ENCODE data around the gene CHST7. TPM values are rescaled to one million over a fixed set of nuclear protein-coding genes. Genes with fewer than 3 reads are reported as not detected.
A peak's percentile ranks its signal among the peaks of the same experiment; 100 is the strongest.

CHST7 gene
- total RNA-seq, 8 experiments from 2014 or later: 1.0 to 36.7 (median 2.6) TPM

GRCh38 chrX:46627711-46628419, 54.3 kb downstream of the CHST7 start:
- H3K4me3 ChIP-seq: no peak overlapping the region
- in situ Hi-C loops (cut with MboI; ENCODE audit: low pct_unique_long_range_greater_than_20kb in 2 of 9, low sequenced_read_pairs in 9 of 9, unreplicated experiment in 9 of 9): no loop called here
- no peak overlapping the region for H3K27ac ChIP-seq
- no peaks in the 10 kb centered on the region for H3K4me1 ChIP-seq (replicated peaks in 1 of 2)
- ATAC-seq (replicated peaks in 6 of 8): no peak
- 6 to 90% (median 39%) methylated on average over 2 to 5 of the region's 10 CpGs; no CpG with 5 or more reads in 5 of the 10 experiments for WGBS, 10 experiments

- H3K4me1 ChIP-seq (replicated peaks in 1 of 2): no peaks in the 10 kb centered on the region
- no peak overlapping the region for H3K4me3 ChIP-seq
- peak in 2 of 8 experiments; percentile 62 to 68 for ATAC-seq (replicated peaks in 6 of 8)
- in situ Hi-C loops (cut with MboI; ENCODE audit: low pct_unique_long_range_greater_than_20kb in 2 of 9, low sequenced_read_pairs in 9 of 9, unreplicated experiment in 9 of 9): no loop called here
- H3K27ac ChIP-seq: no peak overlapping the region
- WGBS, 10 experiments: 0 to 100% (median 13%) methylated on average over 1 to 2 of the region's 6 CpGs; no CpG with 5 or more reads in 3 of the 10 experiments
These were observed 55.2 kb downstream of the CHST7 start for GRCh38 chrX:46628460-46629371.

- Histone ChIP-seq H3K4me3 (no peak overlapping the region), H3K4me1 (replicated peaks in 1 of 2) (no peaks in the 10 kb centered on the region), H3K27ac (no peak overlapping the region)
- ATAC-seq (replicated peaks in 6 of 8): no peak
- in situ Hi-C loops (cut with MboI; ENCODE audit: low pct_unique_long_range_greater_than_20kb in 2 of 9, low sequenced_read_pairs in 9 of 9, unreplicated experiment in 9 of 9): no loop called here
- WGBS, 10 experiments: 63 to 80% methylated on average over 1 of the region's 1 CpG; no CpG with 5 or more reads in 8 of the 10 experiments
These were observed 56.6 kb downstream of the CHST7 start for GRCh38 chrX:46630141-46630540.

GRCh38 chrX:46634577-46634976, 61.0 kb downstream of the CHST7 start:
- in situ Hi-C loops (cut with MboI; ENCODE audit: low pct_unique_long_range_greater_than_20kb in 2 of 9, low sequenced_read_pairs in 9 of 9, unreplicated experiment in 9 of 9): no loop called here
- no peak overlapping the region for H3K4me3 ChIP-seq
- ATAC-seq (replicated peaks in 6 of 8): no peak
- WGBS, 10 experiments: 40 to 100% (median 80%) methylated on average over 1 to 3 of the region's 3 CpGs; no CpG with 5 or more reads in 7 of the 10 experiments
- no peak overlapping the region for H3K27ac ChIP-seq
- H3K4me1 ChIP-seq (replicated peaks in 1 of 2): no peaks in the 10 kb centered on the region

- no peak for ATAC-seq (replicated peaks in 6 of 8)
- H3K27ac ChIP-seq: no peak overlapping the region
- H3K4me3 ChIP-seq: no peak overlapping the region
- 50 to 100% (median 67%) methylated on average over 1 to 2 of the region's 2 CpGs; no CpG with 5 or more reads in 7 of the 10 experiments for WGBS, 10 experiments
- H3K4me1 ChIP-seq (replicated peaks in 1 of 2): no peaks in the 10 kb centered on the region
- in situ Hi-C loops (cut with MboI; ENCODE audit: low pct_unique_long_range_greater_than_20kb in 2 of 9, low sequenced_read_pairs in 9 of 9, unreplicated experiment in 9 of 9): no loop called here
These were observed 61.6 kb downstream of the CHST7 start for GRCh38 chrX:46635186-46635585.

GRCh38 chrX:46636223-46636622, 62.7 kb downstream of the CHST7 start:
- ATAC-seq (replicated peaks in 6 of 8): no peak
- no peaks in the 10 kb centered on the region for H3K4me1 ChIP-seq (replicated peaks in 1 of 2)
- no peak overlapping the region for H3K4me3 ChIP-seq
- 52 to 100% (median 92%) methylated on average over 2 to 4 of the region's 6 CpGs; no CpG with 5 or more reads in 5 of the 10 experiments for WGBS, 10 experiments
- in situ Hi-C loops (cut with MboI; ENCODE audit: low pct_unique_long_range_greater_than_20kb in 2 of 9, low sequenced_read_pairs in 9 of 9, unreplicated experiment in 9 of 9): no loop called here
- no peak overlapping the region for H3K27ac ChIP-seq

- no peak overlapping the region for H3K4me3 ChIP-seq
- WGBS, 10 experiments: 0 to 52% (median 29%) methylated on average over 1 to 2 of the region's 2 CpGs; no CpG with 5 or more reads in 3 of the 10 experiments
- ATAC-seq (replicated peaks in 6 of 8): peak in 6 of 8 experiments; percentile 27 to 69 (median 60)
- H3K27ac ChIP-seq: no peak overlapping the region
- H3K4me1 ChIP-seq (replicated peaks in 1 of 2): no peaks in the 10 kb centered on the region
- in situ Hi-C loops (cut with MboI; ENCODE audit: low pct_unique_long_range_greater_than_20kb in 2 of 9, low sequenced_read_pairs in 9 of 9, unreplicated experiment in 9 of 9): no loop called here
These were observed 64.4 kb downstream of the CHST7 start for GRCh38 chrX:46637938-46638337.

GRCh38 chrX:46642145-46642544, 68.6 kb downstream of the CHST7 start:
- Histone ChIP-seq H3K4me1 (replicated peaks in 1 of 2) (no peaks in the 10 kb centered on the region), H3K27ac (no peak overlapping the region), H3K4me3 (no peak overlapping the region)
- WGBS, 10 experiments: 20 to 80% (median 29%) methylated on average over 1 to 3 of the region's 4 CpGs; no CpG with 5 or more reads in 7 of the 10 experiments
- in situ Hi-C loops (cut with MboI; ENCODE audit: low pct_unique_long_range_greater_than_20kb in 2 of 9, low sequenced_read_pairs in 9 of 9, unreplicated experiment in 9 of 9): no loop called here
- peak in 3 of 8 experiments; percentile 66 to 82 (median 75) for ATAC-seq (replicated peaks in 6 of 8)

- in situ Hi-C loops (cut with MboI; ENCODE audit: low pct_unique_long_range_greater_than_20kb in 2 of 9, low sequenced_read_pairs in 9 of 9, unreplicated experiment in 9 of 9): no loop called here
- WGBS, 10 experiments: 30 to 100% (median 75%) methylated on average over 1 to 3 of the region's 3 CpGs; no CpG with 5 or more reads in 5 of the 10 experiments
- no peaks in the 10 kb centered on the region for H3K4me1 ChIP-seq (replicated peaks in 1 of 2)
- no peak overlapping the region for H3K27ac ChIP-seq
- ATAC-seq (replicated peaks in 6 of 8): no peak
- H3K4me3 ChIP-seq: no peak overlapping the region
These were observed 70.1 kb downstream of the CHST7 start for GRCh38 chrX:46643636-46644035.

- Histone ChIP-seq H3K4me1 (replicated peaks in 1 of 2) (no peaks in the 10 kb centered on the region), H3K4me3 (no peak overlapping the region), H3K27ac (no peak overlapping the region)
- 0 to 100% (median 45%) methylated on average over 1 to 4 of the region's 4 CpGs; no CpG with 5 or more reads in 4 of the 10 experiments for WGBS, 10 experiments
- in situ Hi-C loops (cut with MboI; ENCODE audit: low pct_unique_long_range_greater_than_20kb in 2 of 9, low sequenced_read_pairs in 9 of 9, unreplicated experiment in 9 of 9): no loop called here
- ATAC-seq (replicated peaks in 6 of 8): no peak
These were observed 72.0 kb downstream of the CHST7 start for GRCh38 chrX:46645614-46646013.

GRCh38 chrX:46647251-46647650, 73.7 kb downstream of the CHST7 start:
- Histone ChIP-seq H3K4me1 (replicated peaks in 1 of 2) (no peaks in the 10 kb centered on the region), H3K4me3 (no peak overlapping the region), H3K27ac (no peak overlapping the region)
- ATAC-seq (replicated peaks in 6 of 8): peak in 3 of 8 experiments; percentile 74 to 92 (median 87)
- in situ Hi-C loops (cut with MboI; ENCODE audit: low pct_unique_long_range_greater_than_20kb in 2 of 9, low sequenced_read_pairs in 9 of 9, unreplicated experiment in 9 of 9): no loop called here
- 0 to 33% (median 8%) methylated on average over 1 to 2 of the region's 5 CpGs; no CpG with 5 or more reads in 6 of the 10 experiments for WGBS, 10 experiments
